ENCODE data around the gene TBCD.

TBCD gene

DNA sequence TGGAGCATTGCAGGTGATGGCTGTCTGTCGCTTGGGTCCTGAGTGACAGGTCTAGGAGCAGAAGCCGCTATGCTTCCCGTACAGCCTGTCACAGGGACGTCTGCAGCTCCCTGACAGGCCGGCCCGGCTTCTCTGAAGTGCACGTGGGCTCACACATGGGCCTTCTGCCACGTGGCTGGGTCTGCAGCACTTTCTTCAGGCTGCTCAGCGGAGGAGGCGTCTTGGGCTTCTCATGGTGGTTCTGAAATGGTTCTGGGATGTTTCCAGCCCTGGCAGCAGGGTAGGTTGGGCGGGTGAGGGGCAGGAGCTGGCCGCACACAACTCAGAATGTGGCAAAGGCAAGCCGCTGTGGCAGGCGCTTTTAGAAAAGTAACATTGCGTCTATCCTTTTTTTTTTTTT is 168.3 kb downstream of the TBCD start:
- no peak for DNase-seq (ENCODE audit: low spot score)
- in situ Hi-C loops (cut with MboI; ENCODE audit: low sequenced_read_pairs, unreplicated experiment) = loop anchor here (10.0 kb wide), 1 partner anchor 135 kb away; no protein-coding TSS in a partner anchor
- TF ChIP-seq CTCF (IDR thresholded peaks at IDR 0.05; ENCODE audit: borderline replicate concordance, control extremely low read depth, extremely low read depth, insufficient read depth, missing control alignments) = no peak

- in situ Hi-C loops (cut with MboI; ENCODE audit: low sequenced_read_pairs, unreplicated experiment) = loop anchor here (10.0 kb wide), 1 partner anchor 136 kb away; no protein-coding TSS in a partner anchor
- TF ChIP-seq CTCF (IDR thresholded peaks at IDR 0.05; ENCODE audit: borderline replicate concordance, control extremely low read depth, extremely low read depth, insufficient read depth, missing control alignments) = no peak
- no peak for DNase-seq (ENCODE audit: low spot score)
Observed at GRCh38 chr17:82920715-82921114, 168.8 kb downstream of the TBCD start.

DNA sequence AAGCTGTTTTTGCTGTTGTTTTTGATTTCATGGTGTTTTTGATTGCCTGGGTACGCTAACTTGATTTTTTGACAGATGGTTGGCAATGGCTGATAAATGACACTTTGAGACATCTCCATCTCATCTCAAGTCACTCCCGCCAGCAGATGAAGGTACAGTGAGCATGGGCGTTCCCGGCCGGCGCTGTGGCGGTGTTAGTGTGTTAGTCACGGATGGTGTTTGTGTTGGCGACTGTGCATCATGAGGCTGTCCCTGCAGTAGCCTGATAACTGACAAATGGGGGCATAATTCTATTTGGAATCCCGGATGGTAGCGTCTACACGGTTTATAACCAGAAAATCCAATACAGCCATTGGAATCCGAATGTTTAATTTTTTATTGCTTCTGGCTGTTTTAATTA is 169.6 kb downstream of the TBCD start:
- TF ChIP-seq CTCF (IDR thresholded peaks at IDR 0.05; ENCODE audit: borderline replicate concordance, control extremely low read depth, extremely low read depth, insufficient read depth, missing control alignments) = no peak
- in situ Hi-C loops (cut with MboI; ENCODE audit: low sequenced_read_pairs, unreplicated experiment) = loop anchor here (10.0 kb wide), 1 partner anchor 137 kb away; no protein-coding TSS in a partner anchor
- no peak for DNase-seq (ENCODE audit: low spot score)

DNA sequence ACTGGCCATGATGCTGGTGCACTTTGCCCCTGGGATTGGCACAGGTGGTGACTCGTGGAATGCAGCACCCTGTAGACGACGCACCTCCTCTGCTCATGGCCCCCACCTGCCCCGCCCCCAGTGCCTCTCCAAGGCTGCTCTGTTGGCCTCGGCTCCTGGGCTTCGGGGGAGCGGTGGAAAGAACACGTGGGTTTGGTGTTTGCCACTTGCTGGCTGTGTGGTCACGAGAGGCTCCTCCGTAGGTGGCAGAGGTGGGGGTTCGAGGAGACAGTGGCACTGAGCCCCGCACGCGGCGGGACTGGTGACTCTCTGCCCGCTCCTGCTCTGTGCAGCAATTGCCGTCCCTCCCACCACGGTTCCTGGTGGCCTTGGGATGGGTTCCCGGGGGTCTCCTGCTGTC is 170.8 kb downstream of the TBCD start:
- DNase-seq (ENCODE audit: low spot score) = no peak
- TF ChIP-seq CTCF (IDR thresholded peaks at IDR 0.05; ENCODE audit: borderline replicate concordance, control extremely low read depth, extremely low read depth, insufficient read depth, missing control alignments) = no peak
- in situ Hi-C loops (cut with MboI; ENCODE audit: low sequenced_read_pairs, unreplicated experiment) = loop anchor here (10.0 kb wide), 1 partner anchor 138 kb away; no protein-coding TSS in a partner anchor

- in situ Hi-C loops (cut with MboI; ENCODE audit: low sequenced_read_pairs, unreplicated experiment) = loop anchor here (10.0 kb wide), 1 partner anchor 139 kb away; no protein-coding TSS in a partner anchor
- DNase-seq (ENCODE audit: low spot score) = no peak
- no peak for TF ChIP-seq CTCF (IDR thresholded peaks at IDR 0.05; ENCODE audit: borderline replicate concordance, control extremely low read depth, extremely low read depth, insufficient read depth, missing control alignments)
Observed at GRCh38 chr17:82923366-82924113, 171.7 kb downstream of the TBCD start.

DNA sequence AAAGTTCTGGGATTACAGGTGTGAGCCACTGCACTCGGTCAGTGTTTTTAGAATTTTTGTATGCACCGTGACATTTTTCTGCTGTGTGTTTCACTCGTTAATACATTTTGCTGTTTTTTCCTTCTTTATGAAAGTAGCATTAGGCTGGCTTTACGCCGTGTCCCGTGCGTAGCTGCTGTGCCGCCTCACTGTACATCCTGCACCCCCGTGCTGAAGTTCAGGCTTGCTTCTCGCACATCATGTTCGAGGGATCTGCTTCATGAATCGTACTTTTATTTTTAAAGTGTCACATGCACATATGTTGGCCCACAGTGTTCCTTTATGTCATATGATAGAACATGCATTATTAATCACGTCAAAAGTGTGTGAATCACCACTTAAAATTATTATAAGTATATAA is 172.3 kb downstream of the TBCD start:
- DNase-seq (ENCODE audit: low spot score) = no peak
- in situ Hi-C loops (cut with MboI; ENCODE audit: low sequenced_read_pairs, unreplicated experiment) = loop anchor here (10.0 kb wide), 1 partner anchor 139 kb away; no protein-coding TSS in a partner anchor
- TF ChIP-seq CTCF (IDR thresholded peaks at IDR 0.05; ENCODE audit: borderline replicate concordance, control extremely low read depth, extremely low read depth, insufficient read depth, missing control alignments) = no peak

Data from GM13976 (cell line).